ENCODE measurements around the gene ANKS1B.

Gene ANKS1B

GRCh38 chr12:98939350-98939749 is 1045.4 kb downstream of the ANKS1B start:
- peak; percentile 36 for DNase-seq (ENCODE audit: low spot score)

- DNase-seq (ENCODE audit: low spot score) = no peak
These were observed 1048.9 kb downstream of the ANKS1B start for GRCh38 chr12:98935847-98936246.

GRCh38 chr12:98922871-98923270 is 1061.9 kb downstream of the ANKS1B start:
- no peak for DNase-seq (ENCODE audit: low spot score)

GRCh38 chr12:98918176-98918863 is 1066.4 kb downstream of the ANKS1B start:
- DNase-seq (ENCODE audit: low spot score) = no peak

GRCh38 chr12:98916106-98916505 is 1068.6 kb downstream of the ANKS1B start:
- no peak for DNase-seq (ENCODE audit: low spot score)

DNA sequence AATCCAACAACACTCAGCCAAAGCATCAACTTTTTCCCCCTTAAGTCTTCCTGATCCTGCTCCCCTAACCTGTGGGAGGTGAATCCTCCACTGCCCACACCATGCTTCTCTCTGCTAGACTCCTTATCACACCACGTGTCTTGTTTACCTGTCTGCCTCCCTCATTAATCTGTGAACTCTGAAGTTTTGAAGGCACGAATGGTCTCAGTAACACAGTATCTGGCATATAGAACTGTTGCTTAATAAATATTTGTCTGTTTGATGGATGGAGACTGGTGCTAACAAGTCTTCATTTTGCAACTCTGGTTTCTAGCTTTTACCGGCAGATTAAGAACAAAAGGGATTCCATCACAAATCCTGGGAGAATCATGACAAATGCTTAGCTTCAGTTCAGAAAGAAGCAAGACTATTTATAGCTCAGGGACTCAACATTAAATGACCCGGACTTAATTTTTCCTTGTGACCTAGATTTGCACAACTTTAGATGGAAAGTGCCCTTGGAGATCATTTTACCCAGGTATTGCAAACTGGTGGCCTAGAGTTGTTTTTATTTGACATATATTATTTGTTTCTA is 1072.2 kb downstream of the ANKS1B start:
- DNase-seq (ENCODE audit: low spot score) = no peak

DNA sequence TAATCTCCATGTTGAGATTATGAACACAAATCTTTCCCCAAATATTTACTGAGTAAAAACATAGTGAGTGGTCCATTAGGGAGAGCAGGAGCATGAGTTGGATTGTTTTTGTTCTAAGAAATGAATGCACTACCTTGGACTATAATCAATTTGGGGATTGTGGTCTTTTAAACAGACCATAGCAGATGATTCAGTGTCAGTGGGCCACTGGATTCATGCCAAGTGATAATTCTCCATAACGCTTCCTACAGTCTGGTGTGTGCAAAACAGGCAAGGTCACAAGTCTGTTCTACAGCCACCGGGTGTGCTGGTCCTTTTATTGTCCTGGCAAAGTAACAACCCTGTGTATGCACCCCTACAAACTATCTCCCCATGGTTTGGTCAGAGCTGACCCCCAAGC is 1073.3 kb downstream of the ANKS1B start:
- DNase-seq (ENCODE audit: low spot score) = no peak

GRCh38 chr12:98909746-98910145 is 1075.0 kb downstream of the ANKS1B start:
- no peak for DNase-seq (ENCODE audit: low spot score)

- no peak for DNase-seq (ENCODE audit: low spot score)
These were observed 1075.9 kb downstream of the ANKS1B start for GRCh38 chr12:98908866-98909265.

GRCh38 chr12:98903875-98904274 is 1080.9 kb downstream of the ANKS1B start:
- DNase-seq (ENCODE audit: low spot score) = no peak

GRCh38 chr12:98901189-98901588 is 1083.5 kb downstream of the ANKS1B start:
- peak; percentile 9 for DNase-seq (ENCODE audit: low spot score)

DNA sequence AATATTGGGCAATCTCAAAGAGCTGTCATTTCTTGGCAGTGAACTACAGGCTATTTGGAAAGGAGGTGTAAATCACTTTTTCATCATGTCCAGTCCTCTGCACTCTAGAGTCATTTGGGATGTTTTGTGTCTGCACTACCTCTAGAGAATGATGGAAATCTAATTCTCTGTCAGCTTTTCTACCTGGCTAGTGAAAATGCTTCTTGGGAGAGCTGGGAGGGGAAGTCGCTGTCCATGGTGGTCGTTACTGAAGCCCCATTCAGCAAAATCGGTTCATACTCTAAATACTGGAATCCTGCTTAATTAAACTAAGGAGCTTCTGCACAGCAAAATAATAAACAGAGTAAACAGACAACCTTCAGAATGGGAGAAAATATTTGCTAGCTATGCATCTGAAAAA is 1087.8 kb downstream of the ANKS1B start:
- no peak for DNase-seq (ENCODE audit: low spot score)

DNA sequence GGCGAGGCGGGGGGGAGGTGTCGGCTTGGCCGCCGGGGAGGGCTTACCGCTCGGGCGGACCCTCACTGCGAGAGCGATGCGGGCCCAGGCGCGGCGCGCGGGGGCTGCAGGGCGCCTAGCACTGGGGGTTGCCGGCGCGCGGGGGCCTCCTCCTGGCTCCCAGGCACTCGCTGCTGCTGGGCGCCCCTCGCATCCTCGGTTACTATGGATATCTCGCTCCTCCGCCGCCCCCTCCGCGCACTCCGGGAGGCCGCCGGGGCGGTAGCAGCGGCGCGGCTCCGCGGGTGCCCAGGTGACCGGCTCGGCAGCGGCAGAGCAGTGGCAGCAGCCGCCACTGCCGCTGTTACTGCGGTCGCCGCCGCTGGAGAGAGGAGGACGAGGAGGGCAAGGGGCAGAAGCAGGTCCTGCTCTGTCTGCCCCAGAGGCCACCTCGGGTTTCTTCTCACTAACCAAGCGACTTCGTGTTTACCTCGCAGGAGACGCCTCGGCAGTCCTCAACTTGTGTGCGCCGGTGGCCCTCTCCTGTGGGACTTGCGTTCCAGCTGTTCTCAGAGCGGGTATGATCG is 1089.6 kb downstream of the ANKS1B start:
- no peak for DNase-seq (ENCODE audit: low spot score)

DNA sequence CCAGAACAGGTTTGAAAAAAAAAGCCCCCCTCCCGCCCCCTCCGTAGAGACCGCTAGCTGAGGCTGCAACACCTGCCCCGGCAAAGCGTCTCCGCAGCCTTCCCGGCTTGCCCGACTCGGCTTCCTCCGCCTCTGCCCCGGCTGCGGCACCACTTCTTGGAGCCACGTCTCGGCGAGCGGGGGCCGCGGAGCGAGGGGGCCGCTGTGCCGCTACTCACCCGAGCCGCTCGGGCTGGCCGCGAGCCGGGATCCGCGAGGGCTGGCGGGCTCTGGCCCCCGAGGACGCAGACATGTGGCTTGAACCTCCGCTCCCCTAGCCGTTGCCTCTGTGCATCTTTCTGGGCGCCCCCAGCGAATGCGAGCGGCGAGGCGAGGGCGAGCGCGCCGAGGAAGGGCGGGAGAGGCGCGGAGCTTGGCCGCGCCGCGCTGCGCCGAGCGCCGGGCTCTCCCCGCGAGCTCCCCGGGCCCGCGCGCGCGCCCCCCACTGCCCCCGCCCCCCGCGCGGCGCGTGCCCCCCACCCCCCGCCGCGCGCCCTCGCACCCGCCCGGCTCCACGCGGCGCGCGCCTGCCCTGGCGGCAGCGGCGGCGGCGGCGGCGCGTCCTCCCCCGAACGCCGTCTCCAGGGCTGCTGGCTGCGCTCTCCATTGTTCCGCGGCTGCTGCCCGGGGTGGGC is 1090.2 kb downstream of the ANKS1B start:
- DNase-seq (ENCODE audit: low spot score) = no peak

GRCh38 chr12:98893675-98894411 is 1090.9 kb downstream of the ANKS1B start:
- DNase-seq (ENCODE audit: low spot score) = no peak

GRCh38 chr12:98893126-98893674 is 1091.5 kb downstream of the ANKS1B start:
- no peak for DNase-seq (ENCODE audit: low spot score)

- DNase-seq (ENCODE audit: low spot score) = no peak
These were observed 1099.0 kb downstream of the ANKS1B start for GRCh38 chr12:98885778-98886177.

DNA sequence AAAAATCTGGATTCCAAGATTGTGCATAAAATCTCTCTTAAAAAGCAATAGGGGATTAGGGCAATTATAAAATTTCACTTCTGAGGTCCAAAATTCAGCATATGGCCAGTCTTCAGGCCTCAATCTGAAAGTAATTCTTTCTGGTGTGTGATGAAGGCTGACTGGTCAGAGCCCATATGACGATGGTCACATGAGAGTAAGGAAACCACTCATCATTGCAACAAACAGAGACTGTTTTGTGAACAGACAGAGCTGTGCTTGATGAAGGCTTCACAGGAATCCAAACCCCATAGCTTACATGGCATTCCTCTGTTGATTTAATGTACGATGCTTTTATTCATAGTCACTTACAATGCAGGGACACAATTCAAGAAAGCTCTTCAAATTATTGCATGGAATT is 1101.5 kb downstream of the ANKS1B start:
- DNase-seq (ENCODE audit: low spot score) = no peak

- no peak for DNase-seq (ENCODE audit: low spot score)
These were observed 1102.2 kb downstream of the ANKS1B start for GRCh38 chr12:98882526-98882925.

- no peak for DNase-seq (ENCODE audit: low spot score)
These were observed 1111.0 kb downstream of the ANKS1B start for GRCh38 chr12:98873776-98874175.

DNA sequence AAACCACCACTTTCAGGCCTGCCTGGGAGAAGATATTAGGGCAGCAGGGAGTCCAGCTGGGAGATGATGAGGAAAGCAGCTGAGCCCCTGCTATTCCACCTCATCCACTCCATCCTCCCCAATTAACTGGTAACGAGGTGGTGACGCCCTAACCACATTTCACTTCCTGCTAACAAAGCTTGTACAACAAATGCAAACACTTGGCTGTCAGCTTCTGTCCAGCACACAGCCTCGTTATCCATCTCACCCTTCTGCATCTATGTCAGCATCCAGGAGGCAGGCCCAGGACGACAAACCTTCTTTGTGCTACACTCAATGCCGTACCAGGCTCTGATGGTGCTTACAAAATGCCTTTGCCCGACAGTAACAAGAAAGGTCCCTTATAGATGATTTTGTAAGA is 1114.2 kb downstream of the ANKS1B start:
- DNase-seq (ENCODE audit: low spot score) = no peak

DNA sequence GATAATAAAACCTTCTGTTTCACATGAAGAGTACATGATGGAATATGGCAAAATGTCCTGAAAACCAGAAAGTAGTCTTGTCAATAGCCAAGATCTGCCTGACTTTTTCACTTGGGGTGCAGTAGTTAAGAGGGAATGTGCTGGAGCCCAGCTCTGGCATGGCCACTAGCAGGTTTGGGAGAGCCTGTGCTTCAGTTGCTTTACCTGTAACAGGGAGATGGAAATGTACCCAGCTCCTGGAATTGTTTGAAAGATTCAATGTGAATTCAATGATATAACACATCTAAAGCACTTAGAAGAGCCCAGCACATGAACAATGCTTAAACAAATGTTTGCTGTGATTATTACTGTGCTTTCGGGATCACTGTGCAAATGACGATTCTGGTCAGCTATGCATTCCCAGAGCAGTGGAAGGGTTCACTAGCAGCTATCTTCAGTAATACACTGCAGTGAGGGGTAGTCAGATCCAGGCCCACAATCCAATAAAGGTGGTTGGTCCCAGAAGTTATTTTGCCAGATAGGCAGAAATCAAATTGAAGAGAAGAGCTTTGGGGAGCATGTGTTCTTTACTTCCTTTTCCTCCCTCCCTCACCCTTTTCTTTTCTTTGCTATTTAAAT is 1114.7 kb downstream of the ANKS1B start:
- no peak for DNase-seq (ENCODE audit: low spot score)
